ENCODE data around the gene ELMO1.

The ELMO1 gene

DNA sequence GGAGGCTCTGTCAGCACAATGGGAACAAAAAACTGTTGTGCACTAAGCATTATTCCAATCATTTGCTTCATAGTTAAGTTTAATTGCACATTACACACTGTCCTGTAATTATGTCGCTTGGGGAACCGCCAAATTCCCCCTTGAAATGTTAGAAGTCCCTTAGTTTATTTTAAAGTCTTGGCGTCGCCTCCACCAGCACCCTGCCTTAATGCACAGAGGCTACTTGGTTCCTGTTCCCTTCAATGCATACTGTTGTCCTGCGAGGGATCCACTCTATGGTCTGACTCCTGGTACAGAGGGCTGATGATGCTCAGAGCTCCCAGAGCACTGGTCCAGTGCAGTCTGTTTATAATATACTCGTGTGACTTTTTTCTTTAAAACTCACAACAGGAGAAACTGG, 330.7 kb downstream of the ELMO1 start:
- no peak for DNase-seq

GRCh38 chr7:37117292-37117691, 331.4 kb downstream of the ELMO1 start:
- peak in 1 of 14 donors; percentile 8 for DNase-seq

DNA sequence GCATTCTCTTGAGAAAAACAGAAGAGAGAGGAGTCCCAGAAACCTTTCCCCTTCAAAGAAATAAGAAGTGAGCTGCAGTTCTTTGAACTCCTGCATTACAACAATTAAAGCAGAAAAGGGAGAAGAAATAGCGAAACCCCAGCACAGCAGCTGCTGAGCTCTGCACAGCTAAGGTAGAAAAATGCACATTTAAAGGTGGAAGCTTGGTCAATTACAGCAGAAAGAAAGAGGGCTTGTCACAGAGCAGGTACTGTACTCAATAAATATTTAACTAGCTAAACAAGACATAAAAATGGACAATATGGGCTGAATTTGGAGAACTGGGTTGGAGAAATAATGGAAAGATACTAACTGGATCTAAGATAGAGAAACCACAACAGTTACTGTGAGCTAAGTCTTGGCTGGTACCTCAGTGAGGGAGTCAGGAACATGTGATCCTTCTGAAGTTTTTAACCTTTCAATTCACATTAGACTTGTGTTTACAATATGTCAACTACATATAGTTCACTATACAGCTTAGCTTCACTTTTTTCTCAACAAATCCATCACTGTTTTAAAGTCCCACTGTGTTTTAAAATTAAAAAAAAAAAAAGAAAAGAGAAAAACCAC, 332.5 kb downstream of the ELMO1 start:
- DNase-seq = no peak

DNA sequence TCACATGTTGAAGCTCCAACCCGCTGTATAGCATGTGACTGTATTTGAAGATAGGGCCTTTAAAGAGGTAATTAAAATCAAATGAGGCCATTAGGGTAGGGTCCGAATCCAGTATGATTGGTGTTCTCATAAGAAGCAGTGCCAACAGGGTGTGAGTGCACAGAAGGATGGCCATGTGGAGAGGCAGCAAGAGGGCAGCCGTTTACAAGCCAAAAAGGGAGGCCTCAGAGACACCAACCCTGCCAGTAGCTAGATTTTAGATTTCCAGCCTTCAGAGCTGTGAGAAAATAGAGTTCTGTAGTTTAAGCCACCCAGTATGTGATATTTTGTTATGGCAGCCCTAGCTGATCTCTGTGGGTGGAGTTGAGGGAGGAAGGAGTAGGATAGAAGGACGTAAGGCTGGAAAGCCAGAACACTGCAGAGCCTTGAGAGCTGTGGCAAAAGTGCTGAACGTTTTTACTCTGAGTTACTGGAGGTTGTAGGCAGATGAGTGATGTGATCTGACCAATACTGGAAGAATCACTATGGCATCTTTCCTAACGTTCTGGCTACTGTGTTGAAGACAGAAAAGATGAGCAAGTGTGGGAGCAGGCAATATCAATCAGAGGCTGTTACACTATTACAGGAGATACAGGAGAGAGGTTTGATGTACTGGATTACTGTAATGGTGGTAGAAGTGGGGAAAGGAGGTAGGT, 334.9 kb downstream of the ELMO1 start:
- DNase-seq = peak in 1 of 14 donors; percentile 72

DNA sequence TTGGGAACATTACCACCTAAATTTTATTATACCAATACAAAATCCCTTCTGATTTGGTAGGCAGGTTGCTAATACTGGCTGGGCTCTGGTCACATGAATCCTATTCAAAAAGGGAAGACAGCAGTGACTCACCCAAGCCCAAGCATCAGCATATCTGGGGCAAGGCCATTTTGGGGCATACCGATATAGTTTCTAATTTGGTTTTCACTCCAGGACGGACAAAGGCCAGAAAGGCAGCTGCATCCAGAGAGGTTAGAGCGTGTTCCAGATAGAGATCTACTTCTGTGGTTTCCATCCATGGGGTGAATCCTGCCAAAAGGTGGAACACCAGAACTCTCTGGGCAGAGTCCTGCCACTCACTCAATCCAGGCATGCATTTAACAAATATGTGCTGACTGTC, 335.8 kb downstream of the ELMO1 start:
- DNase-seq = peak in 1 of 14 donors; percentile 6

GRCh38 chr7:37112218-37112617, 336.4 kb downstream of the ELMO1 start:
- DNase-seq = no peak

DNA sequence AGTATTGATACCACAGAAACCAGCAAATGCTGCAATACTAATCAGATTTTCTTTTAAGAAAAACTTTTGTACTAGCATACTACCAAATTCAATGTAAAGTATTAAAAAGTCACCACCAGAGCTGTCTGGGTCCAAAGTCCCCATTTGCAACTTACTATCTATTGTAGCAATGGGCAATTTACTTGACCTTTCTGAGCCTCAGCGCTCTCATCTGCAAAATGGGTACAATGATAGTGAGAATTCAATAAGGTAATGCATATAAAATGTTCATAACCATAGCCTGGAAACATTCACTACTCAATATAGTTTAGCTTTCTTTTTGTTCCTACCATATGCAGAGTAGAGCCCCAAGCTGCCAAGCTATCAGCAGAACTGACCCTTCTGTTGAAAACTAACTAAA, 337.2 kb downstream of the ELMO1 start:
- DNase-seq = no peak

- DNase-seq = no peak
Observed at GRCh38 chr7:37110660-37111424, 337.8 kb downstream of the ELMO1 start.

GRCh38 chr7:37109843-37110242, 338.8 kb downstream of the ELMO1 start:
- no peak for DNase-seq

DNA sequence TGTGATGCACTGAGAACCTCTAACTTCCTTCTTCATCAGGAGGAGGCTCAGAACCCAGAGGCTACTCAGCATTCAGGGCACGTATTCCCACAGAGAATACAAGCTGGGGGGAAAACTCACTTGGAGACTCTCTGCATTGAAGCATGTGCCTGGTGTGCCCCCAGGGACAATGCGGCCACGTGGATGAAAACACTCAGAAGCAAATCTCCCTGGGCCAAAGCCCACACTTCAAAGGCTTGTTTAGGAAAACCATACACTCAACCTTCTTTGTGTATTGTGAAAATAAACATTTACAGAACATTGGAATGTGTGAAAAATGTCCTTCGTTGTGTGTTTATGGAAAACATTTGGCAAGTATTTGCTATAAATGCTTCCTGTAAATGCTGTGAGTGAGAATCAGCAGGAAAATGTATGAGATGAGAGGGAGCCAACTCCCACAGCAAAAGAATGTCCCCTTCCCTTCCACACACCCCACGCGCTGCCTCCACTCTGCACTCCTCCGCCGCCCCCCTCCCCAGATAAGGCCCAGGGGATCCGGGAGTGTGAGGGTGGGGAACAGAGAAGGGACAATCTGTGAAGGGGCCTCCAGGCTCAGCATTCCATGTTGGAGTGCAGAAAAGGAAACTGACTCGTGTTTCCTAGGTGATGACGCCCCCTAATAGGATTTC, 339.5 kb downstream of the ELMO1 start:
- no peak for DNase-seq

- no peak for DNase-seq
Observed at GRCh38 chr7:37108615-37109014, 340.0 kb downstream of the ELMO1 start.

GRCh38 chr7:37107047-37107750, 341.5 kb downstream of the ELMO1 start:
- no peak for DNase-seq

- no peak for DNase-seq
Observed at GRCh38 chr7:37105762-37106161, 342.9 kb downstream of the ELMO1 start.

- no peak for DNase-seq
Observed at GRCh38 chr7:37104822-37105518, 343.7 kb downstream of the ELMO1 start.

- DNase-seq = no peak
Observed at GRCh38 chr7:37102518-37103137, 346.0 kb downstream of the ELMO1 start.

GRCh38 chr7:37100735-37101331, 347.8 kb downstream of the ELMO1 start:
- DNase-seq = no peak

DNA sequence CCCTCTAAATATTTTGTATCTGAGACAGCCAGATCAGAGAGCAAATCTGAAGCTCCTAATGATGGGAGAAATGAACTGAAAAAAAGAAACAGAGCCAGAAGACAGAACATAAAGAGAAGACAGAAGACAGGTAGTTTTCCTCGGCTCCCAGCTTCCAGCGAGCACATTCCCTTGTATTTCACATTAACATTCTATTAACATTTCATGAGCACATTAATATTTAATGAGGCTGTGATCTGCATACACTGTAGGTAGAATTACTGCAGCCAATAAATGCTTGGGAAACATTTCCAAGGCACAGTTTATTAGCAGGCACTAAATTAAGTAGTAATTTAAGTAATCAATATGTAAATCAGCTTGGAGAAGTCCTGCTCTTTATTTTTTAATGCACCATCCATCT, 349.9 kb downstream of the ELMO1 start:
- DNase-seq = no peak

- no peak for DNase-seq
Observed at GRCh38 chr7:37097983-37098382, 350.7 kb downstream of the ELMO1 start.

GRCh38 chr7:37097276-37097675, 351.4 kb downstream of the ELMO1 start:
- no peak for DNase-seq

GRCh38 chr7:37096341-37096740, 352.3 kb downstream of the ELMO1 start:
- no peak for DNase-seq

DNA sequence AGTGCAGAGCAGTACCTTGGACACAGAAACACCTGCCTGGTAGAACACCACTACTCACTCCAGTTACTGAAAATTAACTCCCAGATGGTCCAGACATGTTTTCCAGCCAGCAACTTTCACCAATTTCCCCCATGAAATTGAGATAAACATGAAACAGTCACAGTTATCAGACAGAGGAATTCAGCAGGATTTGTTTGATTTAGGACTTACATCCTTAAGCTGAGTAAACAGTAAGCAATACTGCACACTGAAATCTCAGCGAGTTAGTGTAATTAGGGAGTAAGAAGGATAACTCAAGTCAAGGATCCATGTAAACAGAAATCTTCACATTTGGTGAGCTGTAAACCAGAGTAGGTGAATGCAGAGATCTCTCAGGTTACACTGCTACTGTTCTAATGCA, 353.5 kb downstream of the ELMO1 start:
- DNase-seq = no peak

Data from C1 segment of cervical spinal cord (tissue), 14 donors.